SU-DHL-6 (cell line): Measurements from ENCODE around the gene PPP1R12C.

Experiments used
- EZH2phosphoT487 ChIP-seq: fragments of 200-600 bp; sonication (generic), shearing (Covaris generic); conservative IDR thresholded peaks from 2 replicates; pipeline ENCODE4 v1.6.1; 2018; ENCODE audit warnings: mild to moderate bottlenecking, antibody characterized with exemption, low read length, moderate library complexity, mixed read lengths
- TF ChIP-seq, protein P1 (sequence below): fragments of 200-600 bp; sonication (generic); IDR thresholded peaks from one replicate; pipeline ENCODE4 v1.5.1; 2017; ENCODE audit warnings: antibody characterized with exemption, mild to moderate bottlenecking, low read length, moderate library complexity; ENCODE audit not compliant: insufficient read depth, poor library complexity, severe bottlenecking

DNA sequence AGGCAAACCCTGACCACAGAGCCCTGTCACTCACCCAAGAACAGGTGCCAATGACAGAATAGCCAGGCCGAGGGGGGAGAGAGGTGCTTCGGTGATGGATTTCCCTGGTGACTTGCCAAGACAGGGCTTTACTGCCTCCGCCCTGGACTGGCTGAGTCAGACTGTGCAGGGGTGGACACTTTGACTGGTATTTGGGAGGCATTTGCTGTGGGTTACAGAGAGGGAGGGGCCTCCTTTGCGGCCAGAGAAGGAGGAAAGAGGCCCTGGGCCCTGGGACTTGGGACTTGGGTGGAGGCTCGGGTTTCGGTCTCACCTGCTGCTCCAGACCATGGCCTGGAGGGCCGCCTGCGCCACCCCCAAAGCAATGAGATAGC is 46.3 kb downstream of the PPP1R12C start:
- TF ChIP-seq, protein P1, sequence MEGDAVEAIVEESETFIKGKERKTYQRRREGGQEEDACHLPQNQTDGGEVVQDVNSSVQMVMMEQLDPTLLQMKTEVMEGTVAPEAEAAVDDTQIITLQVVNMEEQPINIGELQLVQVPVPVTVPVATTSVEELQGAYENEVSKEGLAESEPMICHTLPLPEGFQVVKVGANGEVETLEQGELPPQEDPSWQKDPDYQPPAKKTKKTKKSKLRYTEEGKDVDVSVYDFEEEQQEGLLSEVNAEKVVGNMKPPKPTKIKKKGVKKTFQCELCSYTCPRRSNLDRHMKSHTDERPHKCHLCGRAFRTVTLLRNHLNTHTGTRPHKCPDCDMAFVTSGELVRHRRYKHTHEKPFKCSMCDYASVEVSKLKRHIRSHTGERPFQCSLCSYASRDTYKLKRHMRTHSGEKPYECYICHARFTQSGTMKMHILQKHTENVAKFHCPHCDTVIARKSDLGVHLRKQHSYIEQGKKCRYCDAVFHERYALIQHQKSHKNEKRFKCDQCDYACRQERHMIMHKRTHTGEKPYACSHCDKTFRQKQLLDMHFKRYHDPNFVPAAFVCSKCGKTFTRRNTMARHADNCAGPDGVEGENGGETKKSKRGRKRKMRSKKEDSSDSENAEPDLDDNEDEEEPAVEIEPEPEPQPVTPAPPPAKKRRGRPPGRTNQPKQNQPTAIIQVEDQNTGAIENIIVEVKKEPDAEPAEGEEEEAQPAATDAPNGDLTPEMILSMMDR, result no peak
- TF ChIP-seq EZH2phosphoT487, result no peak
